ENCODE measurements around the gene RFK. TPM values are rescaled to one million over a fixed set of nuclear protein-coding genes. Genes with fewer than 3 reads are reported as not detected.

RFK gene
- polyA plus RNA-seq, 1 donor from 2014 or later: 131 TPM

DNA sequence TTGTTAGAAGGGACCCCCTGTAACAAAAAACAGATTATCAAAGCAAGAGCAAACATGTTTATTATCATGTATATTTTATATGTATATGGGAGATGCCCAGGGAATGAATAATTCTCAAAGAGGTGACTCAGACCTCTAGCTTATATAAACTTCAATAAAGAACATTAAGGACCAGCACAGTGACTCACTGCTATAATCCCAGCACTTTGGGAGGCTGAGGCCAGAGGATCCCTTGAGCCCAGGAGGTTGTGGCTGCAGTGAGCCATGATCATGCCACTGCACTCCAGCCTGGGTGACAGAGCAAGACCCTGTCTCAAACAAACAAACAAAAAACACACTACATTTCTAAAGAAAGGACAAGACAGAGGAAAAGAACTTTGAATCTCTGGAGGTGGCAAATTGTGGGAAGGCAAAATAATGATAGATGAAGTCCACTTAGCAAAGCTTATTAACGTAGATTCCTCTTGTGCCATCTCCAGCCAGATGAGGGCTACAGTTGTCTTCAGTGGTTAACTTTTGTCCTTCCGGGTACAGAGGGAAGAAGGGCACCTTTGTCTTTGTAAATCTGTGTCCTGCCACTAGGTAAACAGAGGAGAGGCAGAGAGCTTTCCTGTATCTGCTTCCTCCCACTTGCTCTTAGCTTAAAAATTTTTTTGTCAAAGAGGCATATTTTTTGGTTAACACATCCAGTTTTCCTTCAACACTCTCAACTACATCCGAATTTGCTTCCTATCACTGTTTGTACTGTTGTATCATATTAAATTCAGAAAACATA, 7.5 kb upstream of the RFK start:
- Histone ChIP-seq H4K20me1 (ENCODE audit: insufficient read depth) (no peaks in the 10 kb centered on the region), H3K9ac (ENCODE audit: low read length) (no peak overlapping the region), H3K4me2 (ENCODE audit: low read length) (no peak overlapping the region), H3K27ac (ENCODE audit: low read length) (no peak overlapping the region), H3K4me3 (ENCODE audit: low read length) (no peak overlapping the region), H3K36me3 (ENCODE audit: insufficient read depth, low read length) (no peaks in the 10 kb centered on the region), H2AFZ (ENCODE audit: low read depth, low read length) (no peak overlapping the region), H3K79me2 (replicated peaks; ENCODE audit: insufficient read depth, low read length) (no peaks in the 10 kb centered on the region), H3F3A (ENCODE audit: insufficient read depth, low read length, poor library complexity, severe bottlenecking) (no peaks in the 10 kb centered on the region), H3K9me3 (ENCODE audit: low read length) (no peaks in the 10 kb centered on the region), H3K27me3 (ENCODE audit: insufficient read depth, low read depth, low read length) (no peaks in the 10 kb centered on the region), H3K9me2 (ENCODE audit: insufficient read depth, low read length) (no peaks in the 10 kb centered on the region)
- TF ChIP-seq, protein P1, sequence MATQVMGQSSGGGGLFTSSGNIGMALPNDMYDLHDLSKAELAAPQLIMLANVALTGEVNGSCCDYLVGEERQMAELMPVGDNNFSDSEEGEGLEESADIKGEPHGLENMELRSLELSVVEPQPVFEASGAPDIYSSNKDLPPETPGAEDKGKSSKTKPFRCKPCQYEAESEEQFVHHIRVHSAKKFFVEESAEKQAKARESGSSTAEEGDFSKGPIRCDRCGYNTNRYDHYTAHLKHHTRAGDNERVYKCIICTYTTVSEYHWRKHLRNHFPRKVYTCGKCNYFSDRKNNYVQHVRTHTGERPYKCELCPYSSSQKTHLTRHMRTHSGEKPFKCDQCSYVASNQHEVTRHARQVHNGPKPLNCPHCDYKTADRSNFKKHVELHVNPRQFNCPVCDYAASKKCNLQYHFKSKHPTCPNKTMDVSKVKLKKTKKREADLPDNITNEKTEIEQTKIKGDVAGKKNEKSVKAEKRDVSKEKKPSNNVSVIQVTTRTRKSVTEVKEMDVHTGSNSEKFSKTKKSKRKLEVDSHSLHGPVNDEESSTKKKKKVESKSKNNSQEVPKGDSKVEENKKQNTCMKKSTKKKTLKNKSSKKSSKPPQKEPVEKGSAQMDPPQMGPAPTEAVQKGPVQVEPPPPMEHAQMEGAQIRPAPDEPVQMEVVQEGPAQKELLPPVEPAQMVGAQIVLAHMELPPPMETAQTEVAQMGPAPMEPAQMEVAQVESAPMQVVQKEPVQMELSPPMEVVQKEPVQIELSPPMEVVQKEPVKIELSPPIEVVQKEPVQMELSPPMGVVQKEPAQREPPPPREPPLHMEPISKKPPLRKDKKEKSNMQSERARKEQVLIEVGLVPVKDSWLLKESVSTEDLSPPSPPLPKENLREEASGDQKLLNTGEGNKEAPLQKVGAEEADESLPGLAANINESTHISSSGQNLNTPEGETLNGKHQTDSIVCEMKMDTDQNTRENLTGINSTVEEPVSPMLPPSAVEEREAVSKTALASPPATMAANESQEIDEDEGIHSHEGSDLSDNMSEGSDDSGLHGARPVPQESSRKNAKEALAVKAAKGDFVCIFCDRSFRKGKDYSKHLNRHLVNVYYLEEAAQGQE (IDR thresholded peaks at IDR 0.05; ENCODE audit: borderline replicate concordance): no peak
- TF ChIP-seq EZH2 (IDR thresholded peaks at IDR 0.05; ENCODE audit: borderline replicate concordance, insufficient read depth, low read length, poor library complexity, severe bottlenecking): no peak
- no peak for TF ChIP-seq SMC3 (conservative IDR thresholded peaks at IDR 0.05; ENCODE audit: poor library complexity)
- TF ChIP-seq EP300 (conservative IDR thresholded peaks at IDR 0.05; ENCODE audit: poor library complexity, severe bottlenecking): no peak

DNA sequence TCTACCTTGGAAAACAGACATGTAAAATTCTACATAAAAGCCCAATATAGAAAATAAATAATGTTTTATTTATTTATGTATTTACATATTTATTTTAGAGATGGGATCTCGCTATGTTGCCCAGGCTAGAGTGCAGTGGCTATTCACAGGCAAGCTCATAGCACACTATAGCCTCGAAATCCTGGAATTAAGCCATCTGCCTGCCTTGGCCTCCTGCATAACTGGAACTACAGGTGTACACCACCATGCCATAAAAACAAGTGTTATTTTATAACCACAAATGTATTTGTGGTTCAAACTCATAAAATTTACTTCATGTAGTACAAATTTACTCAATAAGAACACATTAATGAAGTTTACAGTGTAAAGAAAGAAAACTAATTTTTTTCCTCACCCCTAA, 7.0 kb upstream of the RFK start:
- no peaks in the 10 kb centered on the region for H3K27me3 ChIP-seq (ENCODE audit: insufficient read depth, low read depth, low read length)

More for the DNA sequence above, 7.0 kb upstream of the RFK start:
- H3K79me2 ChIP-seq (replicated peaks; ENCODE audit: insufficient read depth, low read length): no peaks in the 10 kb centered on the region
- H3K9me3 ChIP-seq (ENCODE audit: low read length): no peaks in the 10 kb centered on the region
- H3F3A ChIP-seq (ENCODE audit: insufficient read depth, low read length, poor library complexity, severe bottlenecking): peaks cover under 1% of the 10 kb centered on the region
- no peak overlapping the region for H3K4me3 ChIP-seq (ENCODE audit: low read length)
- TF ChIP-seq, protein P2, sequence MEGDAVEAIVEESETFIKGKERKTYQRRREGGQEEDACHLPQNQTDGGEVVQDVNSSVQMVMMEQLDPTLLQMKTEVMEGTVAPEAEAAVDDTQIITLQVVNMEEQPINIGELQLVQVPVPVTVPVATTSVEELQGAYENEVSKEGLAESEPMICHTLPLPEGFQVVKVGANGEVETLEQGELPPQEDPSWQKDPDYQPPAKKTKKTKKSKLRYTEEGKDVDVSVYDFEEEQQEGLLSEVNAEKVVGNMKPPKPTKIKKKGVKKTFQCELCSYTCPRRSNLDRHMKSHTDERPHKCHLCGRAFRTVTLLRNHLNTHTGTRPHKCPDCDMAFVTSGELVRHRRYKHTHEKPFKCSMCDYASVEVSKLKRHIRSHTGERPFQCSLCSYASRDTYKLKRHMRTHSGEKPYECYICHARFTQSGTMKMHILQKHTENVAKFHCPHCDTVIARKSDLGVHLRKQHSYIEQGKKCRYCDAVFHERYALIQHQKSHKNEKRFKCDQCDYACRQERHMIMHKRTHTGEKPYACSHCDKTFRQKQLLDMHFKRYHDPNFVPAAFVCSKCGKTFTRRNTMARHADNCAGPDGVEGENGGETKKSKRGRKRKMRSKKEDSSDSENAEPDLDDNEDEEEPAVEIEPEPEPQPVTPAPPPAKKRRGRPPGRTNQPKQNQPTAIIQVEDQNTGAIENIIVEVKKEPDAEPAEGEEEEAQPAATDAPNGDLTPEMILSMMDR (IDR thresholded peaks at IDR 0.05; ENCODE audit: poor library complexity, severe bottlenecking): no peak
- TF ChIP-seq TAF1 (IDR thresholded peaks at IDR 0.05; ENCODE audit: low read depth): no peak
- TF ChIP-seq, protein P1 (IDR thresholded peaks at IDR 0.05; ENCODE audit: borderline replicate concordance): no peak
- no peak for TF ChIP-seq SMC3 (conservative IDR thresholded peaks at IDR 0.05; ENCODE audit: poor library complexity)
- TF ChIP-seq RAD21 (conservative IDR thresholded peaks at IDR 0.05): no peak
- TF ChIP-seq EZH2 (IDR thresholded peaks at IDR 0.05; ENCODE audit: borderline replicate concordance, insufficient read depth, low read length, poor library complexity, severe bottlenecking): no peak
- no peak for TF ChIP-seq POLR2AphosphoS5 (IDR thresholded peaks at IDR 0.05)
- no peak for TF ChIP-seq MXI1 (conservative IDR thresholded peaks at IDR 0.05; ENCODE audit: poor library complexity, severe bottlenecking)
- no peak for TF ChIP-seq EP300 (conservative IDR thresholded peaks at IDR 0.05; ENCODE audit: poor library complexity, severe bottlenecking)
- no peak overlapping the region for H2AFZ ChIP-seq (ENCODE audit: low read depth, low read length)
- H3K36me3 ChIP-seq (ENCODE audit: insufficient read depth, low read length): no peaks in the 10 kb centered on the region
- H3K9ac ChIP-seq (ENCODE audit: low read length): no peak overlapping the region
- no peaks in the 10 kb centered on the region for H4K20me1 ChIP-seq (ENCODE audit: insufficient read depth)
- H3K27ac ChIP-seq (ENCODE audit: low read length): no peak overlapping the region
- H3K4me2 ChIP-seq (ENCODE audit: low read length): no peak overlapping the region
- no peaks in the 10 kb centered on the region for H3K9me2 ChIP-seq (ENCODE audit: insufficient read depth, low read length)
